ENCODE data around the gene DNASE1.

DNASE1 gene

GRCh38 chr16:3625911-3626732 lies 28.4 kb upstream of the DNASE1 start:
- no peak overlapping the region for H3K9ac ChIP-seq (ENCODE audit: low read depth, low read length)
- H3K4me1 ChIP-seq (ENCODE audit: insufficient read depth, low read length) = no peaks in the 10 kb centered on the region
- H3K9me3 ChIP-seq (ENCODE audit: control insufficient read depth, insufficient read depth, low read length) = no peaks in the 10 kb centered on the region
- H3K36me3 ChIP-seq (ENCODE audit: insufficient read depth, low read length) = no peaks in the 10 kb centered on the region

- Histone ChIP-seq H3K4me1 (ENCODE audit: insufficient read depth, low read length) (peaks cover 16% of the 10 kb centered on the region), H3K36me3 (ENCODE audit: insufficient read depth, low read length) (no peaks in the 10 kb centered on the region), H3K9me3 (ENCODE audit: control insufficient read depth, insufficient read depth, low read length) (no peaks in the 10 kb centered on the region), H3K9ac (ENCODE audit: low read depth, low read length) (no peak overlapping the region)
Observed at GRCh38 chr16:3637371-3637923, 17.0 kb upstream of the DNASE1 start.

GRCh38 chr16:3638916-3639644 lies 15.4 kb upstream of the DNASE1 start:
- no peak overlapping the region for H3K9ac ChIP-seq (ENCODE audit: low read depth, low read length)
- H3K36me3 ChIP-seq (ENCODE audit: insufficient read depth, low read length) = no peaks in the 10 kb centered on the region
- no peaks in the 10 kb centered on the region for H3K9me3 ChIP-seq (ENCODE audit: control insufficient read depth, insufficient read depth, low read length)
- peaks cover 16% of the 10 kb centered on the region for H3K4me1 ChIP-seq (ENCODE audit: insufficient read depth, low read length)

GRCh38 chr16:3640207-3640606 lies 14.3 kb upstream of the DNASE1 start:
- no peaks in the 10 kb centered on the region for H3K36me3 ChIP-seq (ENCODE audit: insufficient read depth, low read length)
- no peak overlapping the region for H3K9ac ChIP-seq (ENCODE audit: low read depth, low read length)
- no peaks in the 10 kb centered on the region for H3K9me3 ChIP-seq (ENCODE audit: control insufficient read depth, insufficient read depth, low read length)
- H3K4me1 ChIP-seq (ENCODE audit: insufficient read depth, low read length) = peaks cover 19% of the 10 kb centered on the region

- no peak overlapping the region for H3K9ac ChIP-seq (ENCODE audit: low read depth, low read length)
- peaks cover 25% of the 10 kb centered on the region for H3K4me1 ChIP-seq (ENCODE audit: insufficient read depth, low read length)
- H3K36me3 ChIP-seq (ENCODE audit: insufficient read depth, low read length) = no peaks in the 10 kb centered on the region
- H3K9me3 ChIP-seq (ENCODE audit: control insufficient read depth, insufficient read depth, low read length) = no peaks in the 10 kb centered on the region
Observed at GRCh38 chr16:3640632-3641501, 13.6 kb upstream of the DNASE1 start.

GRCh38 chr16:3641801-3642396 lies 12.6 kb upstream of the DNASE1 start:
- H3K36me3 ChIP-seq (ENCODE audit: insufficient read depth, low read length) = no peaks in the 10 kb centered on the region
- no peak overlapping the region for H3K9ac ChIP-seq (ENCODE audit: low read depth, low read length)
- no peaks in the 10 kb centered on the region for H3K9me3 ChIP-seq (ENCODE audit: control insufficient read depth, insufficient read depth, low read length)
- H3K4me1 ChIP-seq (ENCODE audit: insufficient read depth, low read length) = peaks cover 33% of the 10 kb centered on the region

GRCh38 chr16:3642397-3643094 lies 11.9 kb upstream of the DNASE1 start:
- H3K9ac ChIP-seq (ENCODE audit: low read depth, low read length) = no peak overlapping the region
- no peaks in the 10 kb centered on the region for H3K9me3 ChIP-seq (ENCODE audit: control insufficient read depth, insufficient read depth, low read length)
- peaks cover 26% of the 10 kb centered on the region for H3K4me1 ChIP-seq (ENCODE audit: insufficient read depth, low read length)
- no peaks in the 10 kb centered on the region for H3K36me3 ChIP-seq (ENCODE audit: insufficient read depth, low read length)

- Histone ChIP-seq H3K36me3 (ENCODE audit: insufficient read depth, low read length) (no peaks in the 10 kb centered on the region), H3K4me1 (ENCODE audit: insufficient read depth, low read length) (peaks cover 23% of the 10 kb centered on the region), H3K9me3 (ENCODE audit: control insufficient read depth, insufficient read depth, low read length) (no peaks in the 10 kb centered on the region), H3K9ac (ENCODE audit: low read depth, low read length) (no peak overlapping the region)
Observed at GRCh38 chr16:3643095-3643730, 11.3 kb upstream of the DNASE1 start.

- Histone ChIP-seq H3K9me3 (ENCODE audit: control insufficient read depth, insufficient read depth, low read length) (no peaks in the 10 kb centered on the region), H3K36me3 (ENCODE audit: insufficient read depth, low read length) (no peaks in the 10 kb centered on the region; the same call in 1 of the 2 replicates), H3K4me1 (ENCODE audit: insufficient read depth, low read length) (peaks cover 17% of the 10 kb centered on the region), H3K9ac (ENCODE audit: low read depth, low read length) (no peak overlapping the region)
Observed at GRCh38 chr16:3645108-3645503, 9.4 kb upstream of the DNASE1 start.

GRCh38 chr16:3645504-3646347 lies 8.8 kb upstream of the DNASE1 start:
- Histone ChIP-seq H3K36me3 (ENCODE audit: insufficient read depth, low read length) (no peaks in the 10 kb centered on the region; the same call in 1 of the 2 replicates), H3K9me3 (ENCODE audit: control insufficient read depth, insufficient read depth, low read length) (no peaks in the 10 kb centered on the region), H3K9ac (ENCODE audit: low read depth, low read length) (no peak overlapping the region), H3K4me1 (ENCODE audit: insufficient read depth, low read length) (peaks cover 17% of the 10 kb centered on the region)

GRCh38 chr16:3646348-3646920 lies 8.1 kb upstream of the DNASE1 start:
- H3K9ac ChIP-seq (ENCODE audit: low read depth, low read length) = no peak overlapping the region
- H3K36me3 ChIP-seq (ENCODE audit: insufficient read depth, low read length) = no peaks in the 10 kb centered on the region; the same call in 1 of the 2 replicates
- no peaks in the 10 kb centered on the region for H3K9me3 ChIP-seq (ENCODE audit: control insufficient read depth, insufficient read depth, low read length)
- H3K4me1 ChIP-seq (ENCODE audit: insufficient read depth, low read length) = peaks cover 17% of the 10 kb centered on the region

- Histone ChIP-seq H3K36me3 (ENCODE audit: insufficient read depth, low read length) (no peaks in the 10 kb centered on the region; the same call in 1 of the 2 replicates), H3K9me3 (ENCODE audit: control insufficient read depth, insufficient read depth, low read length) (no peaks in the 10 kb centered on the region; the same call in 1 of the 2 replicates), H3K4me1 (ENCODE audit: insufficient read depth, low read length) (peaks cover 21% of the 10 kb centered on the region), H3K9ac (ENCODE audit: low read depth, low read length) (no peak overlapping the region)
Observed at GRCh38 chr16:3650631-3651265, 3.7 kb upstream of the DNASE1 start.

Data from ES-I3 (cell line).